ENCODE measurements around the gene KRTCAP3. TPM values are rescaled to one million over a fixed set of nuclear protein-coding genes. Genes with fewer than 3 reads are reported as not detected.

The KRTCAP3 gene
- polyA plus RNA-seq, 1 donor from 2014 or later, result 2.3 TPM

- Histone ChIP-seq H2AFZ (ENCODE audit: low read depth, low read length) (peak within 1 kb of the TSS; percentile 67), H3K9me2 (ENCODE audit: insufficient read depth, low read length) (no peaks in the 10 kb centered on the region)
- TF ChIP-seq POLR2AphosphoS5 (IDR thresholded peaks at IDR 0.05) (peak; percentile 96), MXI1 (conservative IDR thresholded peaks at IDR 0.05; ENCODE audit: poor library complexity, severe bottlenecking) (peak; percentile 60), EP300 (conservative IDR thresholded peaks at IDR 0.05; ENCODE audit: poor library complexity, severe bottlenecking) (peak; percentile 65), RAD21 (conservative IDR thresholded peaks at IDR 0.05) (peak; percentile 34), EZH2 (IDR thresholded peaks at IDR 0.05; ENCODE audit: borderline replicate concordance, insufficient read depth, low read length, poor library complexity, severe bottlenecking) (no peak), SMC3 (conservative IDR thresholded peaks at IDR 0.05; ENCODE audit: poor library complexity) (peak; percentile 33), TAF1 (IDR thresholded peaks at IDR 0.05; ENCODE audit: low read depth) (peak; percentile 75)
- TF ChIP-seq, protein P1, sequence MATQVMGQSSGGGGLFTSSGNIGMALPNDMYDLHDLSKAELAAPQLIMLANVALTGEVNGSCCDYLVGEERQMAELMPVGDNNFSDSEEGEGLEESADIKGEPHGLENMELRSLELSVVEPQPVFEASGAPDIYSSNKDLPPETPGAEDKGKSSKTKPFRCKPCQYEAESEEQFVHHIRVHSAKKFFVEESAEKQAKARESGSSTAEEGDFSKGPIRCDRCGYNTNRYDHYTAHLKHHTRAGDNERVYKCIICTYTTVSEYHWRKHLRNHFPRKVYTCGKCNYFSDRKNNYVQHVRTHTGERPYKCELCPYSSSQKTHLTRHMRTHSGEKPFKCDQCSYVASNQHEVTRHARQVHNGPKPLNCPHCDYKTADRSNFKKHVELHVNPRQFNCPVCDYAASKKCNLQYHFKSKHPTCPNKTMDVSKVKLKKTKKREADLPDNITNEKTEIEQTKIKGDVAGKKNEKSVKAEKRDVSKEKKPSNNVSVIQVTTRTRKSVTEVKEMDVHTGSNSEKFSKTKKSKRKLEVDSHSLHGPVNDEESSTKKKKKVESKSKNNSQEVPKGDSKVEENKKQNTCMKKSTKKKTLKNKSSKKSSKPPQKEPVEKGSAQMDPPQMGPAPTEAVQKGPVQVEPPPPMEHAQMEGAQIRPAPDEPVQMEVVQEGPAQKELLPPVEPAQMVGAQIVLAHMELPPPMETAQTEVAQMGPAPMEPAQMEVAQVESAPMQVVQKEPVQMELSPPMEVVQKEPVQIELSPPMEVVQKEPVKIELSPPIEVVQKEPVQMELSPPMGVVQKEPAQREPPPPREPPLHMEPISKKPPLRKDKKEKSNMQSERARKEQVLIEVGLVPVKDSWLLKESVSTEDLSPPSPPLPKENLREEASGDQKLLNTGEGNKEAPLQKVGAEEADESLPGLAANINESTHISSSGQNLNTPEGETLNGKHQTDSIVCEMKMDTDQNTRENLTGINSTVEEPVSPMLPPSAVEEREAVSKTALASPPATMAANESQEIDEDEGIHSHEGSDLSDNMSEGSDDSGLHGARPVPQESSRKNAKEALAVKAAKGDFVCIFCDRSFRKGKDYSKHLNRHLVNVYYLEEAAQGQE (IDR thresholded peaks at IDR 0.05; ENCODE audit: borderline replicate concordance), result peak; percentile 85
- TF ChIP-seq, protein P2, sequence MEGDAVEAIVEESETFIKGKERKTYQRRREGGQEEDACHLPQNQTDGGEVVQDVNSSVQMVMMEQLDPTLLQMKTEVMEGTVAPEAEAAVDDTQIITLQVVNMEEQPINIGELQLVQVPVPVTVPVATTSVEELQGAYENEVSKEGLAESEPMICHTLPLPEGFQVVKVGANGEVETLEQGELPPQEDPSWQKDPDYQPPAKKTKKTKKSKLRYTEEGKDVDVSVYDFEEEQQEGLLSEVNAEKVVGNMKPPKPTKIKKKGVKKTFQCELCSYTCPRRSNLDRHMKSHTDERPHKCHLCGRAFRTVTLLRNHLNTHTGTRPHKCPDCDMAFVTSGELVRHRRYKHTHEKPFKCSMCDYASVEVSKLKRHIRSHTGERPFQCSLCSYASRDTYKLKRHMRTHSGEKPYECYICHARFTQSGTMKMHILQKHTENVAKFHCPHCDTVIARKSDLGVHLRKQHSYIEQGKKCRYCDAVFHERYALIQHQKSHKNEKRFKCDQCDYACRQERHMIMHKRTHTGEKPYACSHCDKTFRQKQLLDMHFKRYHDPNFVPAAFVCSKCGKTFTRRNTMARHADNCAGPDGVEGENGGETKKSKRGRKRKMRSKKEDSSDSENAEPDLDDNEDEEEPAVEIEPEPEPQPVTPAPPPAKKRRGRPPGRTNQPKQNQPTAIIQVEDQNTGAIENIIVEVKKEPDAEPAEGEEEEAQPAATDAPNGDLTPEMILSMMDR (IDR thresholded peaks at IDR 0.05; ENCODE audit: poor library complexity, severe bottlenecking), result no peak
Observed at GRCh38 chr2:27428213-27428977, 13.8 kb upstream of the KRTCAP3 start, which contains the start of gene NRBP1. Gene NRBP1, plus strand, starts transcription at chr2:27428631. Its CDS starts 4,643 bp downstream, at chr2:27433274.

DNA sequence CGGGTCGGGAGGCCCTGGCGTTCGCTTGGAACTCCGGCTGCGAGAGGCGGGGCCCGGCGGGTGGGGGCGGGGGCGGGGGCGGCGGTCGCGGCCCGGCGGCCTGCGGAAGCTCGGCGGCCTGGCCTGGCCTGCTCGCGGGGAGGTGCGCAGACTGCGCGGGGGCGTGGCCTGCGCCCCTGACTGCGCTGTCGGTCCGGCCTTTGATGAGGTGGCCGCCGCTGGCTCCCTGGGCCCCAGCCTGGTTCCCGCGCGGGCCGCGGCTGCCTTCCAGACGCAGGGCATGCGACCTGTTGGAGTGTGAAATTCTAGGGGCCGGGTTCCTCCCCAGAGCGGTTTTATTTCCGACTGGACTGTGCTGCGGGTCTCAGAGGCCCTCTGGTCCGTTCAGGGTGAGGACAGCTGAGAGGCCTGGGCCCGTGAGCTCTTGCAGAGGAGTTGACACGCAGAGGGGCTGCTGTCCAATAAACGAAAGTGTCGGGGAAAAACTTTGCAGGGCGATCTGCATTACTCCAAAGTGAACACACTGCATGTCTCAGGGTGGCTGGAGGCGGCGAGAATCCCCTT, 13.1 kb upstream of the KRTCAP3 start:
- peaks cover 35% of the 10 kb centered on the region for H3K79me2 ChIP-seq (replicated peaks; ENCODE audit: insufficient read depth, low read length)
- H3K9me3 ChIP-seq (ENCODE audit: low read length), result no peaks in the 10 kb centered on the region
- H3F3A ChIP-seq (ENCODE audit: insufficient read depth, low read length, poor library complexity, severe bottlenecking), result no peaks in the 10 kb centered on the region
- peak overlapping the region; percentile 95 for H3K9ac ChIP-seq (ENCODE audit: low read length)
- peak; percentile 59 for TF ChIP-seq MXI1 (conservative IDR thresholded peaks at IDR 0.05; ENCODE audit: poor library complexity, severe bottlenecking)
- TF ChIP-seq POLR2AphosphoS5 (IDR thresholded peaks at IDR 0.05), result no peak
- peaks cover 17% of the 10 kb centered on the region for H4K20me1 ChIP-seq (ENCODE audit: insufficient read depth)
- no peaks in the 10 kb centered on the region for H3K27me3 ChIP-seq (ENCODE audit: insufficient read depth, low read depth, low read length)
- H3K9me2 ChIP-seq (ENCODE audit: insufficient read depth, low read length), result no peaks in the 10 kb centered on the region
- peak overlapping the region; percentile 98 for H3K27ac ChIP-seq (ENCODE audit: low read length)
- H3K4me2 ChIP-seq (ENCODE audit: low read length), result peak overlapping the region; percentile 77
- H3K4me3 ChIP-seq (ENCODE audit: low read length), result peak overlapping the region; percentile 94
- no peaks in the 10 kb centered on the region for H3K36me3 ChIP-seq (ENCODE audit: insufficient read depth, low read length)
- peak overlapping the region; percentile 67 for H2AFZ ChIP-seq (ENCODE audit: low read depth, low read length)

More at GRCh38 chr2:27428213-27428977, 13.8 kb upstream of the KRTCAP3 start, which contains the start of gene NRBP1:
- Histone ChIP-seq H3K4me2 (ENCODE audit: low read length) (peak within 1 kb of the TSS; percentile 77), H3K79me2 (replicated peaks; ENCODE audit: insufficient read depth, low read length) (peaks cover 35% of the 10 kb centered on the region), H3K4me3 (ENCODE audit: low read length) (peak within 1 kb of the TSS; percentile 94), H3K9me3 (ENCODE audit: low read length) (no peaks in the 10 kb centered on the region), H4K20me1 (ENCODE audit: insufficient read depth) (peaks cover 17% of the 10 kb centered on the region), H3K27ac (ENCODE audit: low read length) (peak within 1 kb of the TSS; percentile 98), H3K36me3 (ENCODE audit: insufficient read depth, low read length) (no peaks in the 10 kb centered on the region), H3F3A (ENCODE audit: insufficient read depth, low read length, poor library complexity, severe bottlenecking) (no peaks in the 10 kb centered on the region), H3K27me3 (ENCODE audit: insufficient read depth, low read depth, low read length) (no peaks in the 10 kb centered on the region), H3K9ac (ENCODE audit: low read length) (peak within 1 kb of the TSS; percentile 95)
